T-helper 17 cell (primary cell): Measurements from ENCODE around the gene LMAN1L. TPM values are rescaled to one million over a fixed set of nuclear protein-coding genes. Genes with fewer than 3 reads are reported as not detected.

ENCODE experiments used
- ATAC-seq: fragments of 150-1000 bp; cut with Tn5 transposase; 2 replicates; pipeline ENCODE4 v1.10.0; 2021; ENCODE audit warnings: mild to moderate bottlenecking, moderate library complexity
- DNase-seq, 3 donors: peaks; one replicate each; pipeline versions ENCODE4 v3.0.0 to v3.0.0-alpha.2; 2020 to 2021
- H3K9me3 ChIP-seq: one replicate; pipeline ENCODE4 v1.7.0; 2013; ENCODE audit warnings: low read length, mild to moderate bottlenecking; ENCODE audit not compliant: control insufficient read depth, poor library complexity, severe bottlenecking
- H3K27ac Mint-ChIP-seq: one replicate; pipeline ENCODE4 v1.8.0; 2022; ENCODE audit warnings: mild to moderate bottlenecking, moderate library complexity, mixed read lengths
- H3K27me3 Mint-ChIP-seq: one replicate; pipeline ENCODE4 v1.8.0; 2022; ENCODE audit warnings: mixed read lengths
- H3K36me3 Mint-ChIP-seq: one replicate; pipeline ENCODE4 v1.8.0; 2022; ENCODE audit warnings: low read depth, mixed read lengths
- H3K4me1 Mint-ChIP-seq: one replicate; pipeline ENCODE4 v1.8.0; 2022; ENCODE audit warnings: mild to moderate bottlenecking, mixed read lengths
- H3K4me3 Mint-ChIP-seq: one replicate; pipeline ENCODE4 v1.8.0; 2022; ENCODE audit warnings: mild to moderate bottlenecking, moderate library complexity, mixed read lengths
- total RNA-seq, 4 donors: library from RNA in 2 of 4; stranded (reverse) in 2 of 4; gene quantifications; one replicate each; pipeline ENCODE4 v1.2.3 and lab custom pipeline; 2022 to 2026

The LMAN1L gene
- under 1 TPM; 0.82 to 0.91 TPM for total RNA-seq
- total RNA-seq (lab: John Stamatoyannopoulos, UW) = 0.23 to 0.58 reads per million in 2 donors

- Mint-ChIP-seq H3K27ac (peak within 1 kb of the TSS; percentile 47), H3K4me3 (no peak within 1 kb of the TSS), H3K4me1 (peaks cover 21% of the 10 kb centered on the region), H3K27me3 (no peaks in the 10 kb centered on the region), H3K36me3 (no peaks in the 10 kb centered on the region)
- H3K9me3 ChIP-seq = no peaks in the 10 kb centered on the region
- ATAC-seq = no peak
- DNase-seq = no peak
Observed at GRCh38 chr15:74812533-74812932, at the start of gene LMAN1L. LMAN1L (plus strand) TSS chr15:74812835; CDS start chr15:74812855, 20 bp downstream.

GRCh38 chr15:74763416-74763815 lies 49.2 kb upstream of the LMAN1L start:
- Mint-ChIP-seq H3K4me1 (no peaks in the 10 kb centered on the region), H3K36me3 (no peaks in the 10 kb centered on the region), H3K4me3 (no peak overlapping the region), H3K27ac (no peak overlapping the region), H3K27me3 (peaks cover 8% of the 10 kb centered on the region)
- no peak for ATAC-seq
- H3K9me3 ChIP-seq = no peaks in the 10 kb centered on the region
- no peak for DNase-seq

- no peaks in the 10 kb centered on the region for H3K9me3 ChIP-seq
- Mint-ChIP-seq H3K27me3 (peaks cover 7% of the 10 kb centered on the region), H3K36me3 (no peaks in the 10 kb centered on the region), H3K4me3 (no peak overlapping the region), H3K27ac (no peak overlapping the region), H3K4me1 (peaks cover 9% of the 10 kb centered on the region)
- ATAC-seq (no peak), DNase-seq (no peak)
Observed at GRCh38 chr15:74767167-74768098, 45.2 kb upstream of the LMAN1L start.

- ATAC-seq (no peak), DNase-seq (no peak)
- Mint-ChIP-seq H3K27me3 (peaks cover 7% of the 10 kb centered on the region), H3K36me3 (no peaks in the 10 kb centered on the region), H3K4me1 (peaks cover 11% of the 10 kb centered on the region), H3K4me3 (no peak overlapping the region), H3K27ac (peak overlapping the region; percentile 49)
- H3K9me3 ChIP-seq = no peaks in the 10 kb centered on the region
Observed at GRCh38 chr15:74768099-74768770, 44.4 kb upstream of the LMAN1L start.

- H3K27ac Mint-ChIP-seq = peak overlapping the region; percentile 49
- peaks cover 7% of the 10 kb centered on the region for H3K27me3 Mint-ChIP-seq
- H3K36me3 Mint-ChIP-seq = no peaks in the 10 kb centered on the region
- H3K4me1 Mint-ChIP-seq = peaks cover 13% of the 10 kb centered on the region
- peak overlapping the region; percentile 61 for H3K4me3 Mint-ChIP-seq
- DNase-seq (peak; percentile 54 to 56 (median 55)), ATAC-seq (peak; percentile 52)
- no peaks in the 10 kb centered on the region for H3K9me3 ChIP-seq
Observed at GRCh38 chr15:74768771-74769342, 43.8 kb upstream of the LMAN1L start.

- no peak for DNase-seq
- H3K27ac Mint-ChIP-seq = no peak overlapping the region
- H3K9me3 ChIP-seq = no peaks in the 10 kb centered on the region
- H3K4me1 Mint-ChIP-seq = peaks cover 13% of the 10 kb centered on the region
- no peak overlapping the region for H3K4me3 Mint-ChIP-seq
- H3K27me3 Mint-ChIP-seq = peaks cover 7% of the 10 kb centered on the region
- ATAC-seq = no peak
- no peaks in the 10 kb centered on the region for H3K36me3 Mint-ChIP-seq
Observed at GRCh38 chr15:74769463-74770025, 43.1 kb upstream of the LMAN1L start.

- DNase-seq (no peak), ATAC-seq (no peak)
- H3K4me3 Mint-ChIP-seq = no peak overlapping the region
- peak overlapping the region; percentile 83 for H3K27ac Mint-ChIP-seq
- peaks cover 17% of the 10 kb centered on the region for H3K4me1 Mint-ChIP-seq
- H3K36me3 Mint-ChIP-seq = no peaks in the 10 kb centered on the region
- H3K9me3 ChIP-seq = no peaks in the 10 kb centered on the region
- peaks cover 7% of the 10 kb centered on the region for H3K27me3 Mint-ChIP-seq
Observed at GRCh38 chr15:74770211-74770903, 42.3 kb upstream of the LMAN1L start.

GRCh38 chr15:74773329-74773728 lies 39.3 kb upstream of the LMAN1L start:
- DNase-seq (no peak), ATAC-seq (no peak)
- Mint-ChIP-seq H3K4me1 (peaks cover 40% of the 10 kb centered on the region), H3K36me3 (no peaks in the 10 kb centered on the region), H3K4me3 (no peak overlapping the region), H3K27ac (peak overlapping the region; percentile 77), H3K27me3 (peaks cover 7% of the 10 kb centered on the region)
- H3K9me3 ChIP-seq = no peaks in the 10 kb centered on the region

- peaks cover 3% of the 10 kb centered on the region for H3K27me3 Mint-ChIP-seq
- no peak for DNase-seq
- peak overlapping the region; percentile 77 for H3K27ac Mint-ChIP-seq
- ATAC-seq = no peak
- H3K9me3 ChIP-seq = no peaks in the 10 kb centered on the region
- no peaks in the 10 kb centered on the region for H3K36me3 Mint-ChIP-seq
- H3K4me3 Mint-ChIP-seq = no peak overlapping the region
- H3K4me1 Mint-ChIP-seq = peaks cover 41% of the 10 kb centered on the region
Observed at GRCh38 chr15:74773731-74774252, 38.8 kb upstream of the LMAN1L start.

GRCh38 chr15:74775132-74775562 lies 37.5 kb upstream of the LMAN1L start:
- H3K4me1 Mint-ChIP-seq = peaks cover 53% of the 10 kb centered on the region
- peak overlapping the region; percentile 100 for H3K27ac Mint-ChIP-seq
- no peaks in the 10 kb centered on the region for H3K36me3 Mint-ChIP-seq
- H3K27me3 Mint-ChIP-seq = no peaks in the 10 kb centered on the region
- no peak for DNase-seq
- no peaks in the 10 kb centered on the region for H3K9me3 ChIP-seq
- no peak for ATAC-seq
- H3K4me3 Mint-ChIP-seq = no peak overlapping the region

GRCh38 chr15:74775894-74776293 lies 36.7 kb upstream of the LMAN1L start:
- ATAC-seq = no peak
- H3K36me3 Mint-ChIP-seq = no peaks in the 10 kb centered on the region
- DNase-seq = no peak
- no peaks in the 10 kb centered on the region for H3K27me3 Mint-ChIP-seq
- no peak overlapping the region for H3K4me3 Mint-ChIP-seq
- no peaks in the 10 kb centered on the region for H3K9me3 ChIP-seq
- peak overlapping the region; percentile 100 for H3K27ac Mint-ChIP-seq
- peaks cover 60% of the 10 kb centered on the region for H3K4me1 Mint-ChIP-seq
